Fibroblast of skin of abdomen (primary cell): Measurements from ENCODE around the gene LRP6.

Source experiments
- DNase-seq: peaks from one replicate; pipeline ENCODE4 v3.0.0-alpha.2; 2013

Gene LRP6

GRCh38 chr12:12069821-12070548, 196.9 kb downstream of the LRP6 start:
- DNase-seq: no peak

DNA sequence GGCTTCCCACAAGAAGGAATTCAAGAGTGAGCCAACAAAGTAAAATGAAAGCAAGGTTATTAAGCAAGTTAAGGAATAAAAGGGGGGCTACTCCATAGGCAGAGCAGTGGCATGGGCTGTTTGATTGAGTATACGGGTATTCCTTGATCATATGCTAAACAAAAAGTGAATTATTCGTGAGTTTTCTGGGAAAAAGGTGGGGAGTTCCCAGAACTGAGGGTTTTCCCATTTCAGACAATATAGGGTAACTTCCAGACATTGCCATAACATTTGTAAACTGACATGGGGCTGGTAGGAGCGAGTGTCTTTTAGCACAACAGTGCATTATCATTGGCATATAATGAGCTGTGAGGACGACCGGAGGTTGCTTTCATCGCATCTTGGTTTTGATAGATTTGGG, 198.1 kb downstream of the LRP6 start:
- no peak for DNase-seq
